Measurements from ENCODE around the gene NOS3.

NOS3 gene

GRCh38 chr7:151062399-151063211, 71.8 kb downstream of the NOS3 start:
- H3K4me3 ChIP-seq (ENCODE audit: low read length): no peak overlapping the region
- TF ChIP-seq ZNF274 (IDR thresholded peaks at IDR 0.05; ENCODE audit: low read depth, low read length): no peak

GRCh38 chr7:151063212-151063561, 72.4 kb downstream of the NOS3 start:
- no peak overlapping the region for H3K4me3 ChIP-seq (ENCODE audit: low read length)
- no peak for TF ChIP-seq ZNF274 (IDR thresholded peaks at IDR 0.05; ENCODE audit: low read depth, low read length)

Measured in GM08714 (cell line).